K562 (cell line): Measurements from ENCODE around the gene CD55. TPM values are rescaled to one million over a fixed set of nuclear protein-coding genes. Genes with fewer than 3 reads are reported as not detected.

ENCODE experiments used
- ATAC-seq: fragments of 200-7000 bp; cut with Tn5 transposase; 3 replicates; pipeline ENCODE4 v1.9.1; 2020; ENCODE audit warnings: moderate library complexity
- BruUV-seq: library from RNA; stranded (reverse); fragments of 400-500 nt; replicated peaks from 2 replicates; lab custom pipeline; 2021; lab: Mats Ljungman, UMichigan
- CTCF ChIA-PET: fragments of 300-600 bp; formaldehyde crosslinking; extraction: SDS; loops from one replicate; lab custom pipeline; 2021; ENCODE audit warnings: low intra/inter-chr PET ratio; lab: Yijun Ruan, JAX
- POLR2A ChIA-PET: fragments of 300-600, 350-650 bp; sonication (Branson Sonifier 250); formaldehyde crosslinking; extraction: SDS; loops from one replicate; lab custom pipeline; 2021; ENCODE audit warnings: antibody characterized with exemption, inconsistent platforms; lab: Yijun Ruan, JAX
- DNase-seq, 4 experiments: peaks; one replicate each; pipeline versions ENCODE4 v3.0.0 to v3.0.0-alpha.2; 2011 to 2018; ENCODE audit warnings: low spot score in 3 of 4, mixed read lengths in 3 of 4; ENCODE audit errors: extremely low read depth in 1 of 4
- FAIRE-seq: peaks from 2 replicates; lab custom pipeline; 2011; peaks lifted over from hg19 to GRCh38; lab: Jason Lieb, UNC
- H2AFZ ChIP-seq: 2 replicates; pipeline ENCODE4 v1.6.0; 2011; ENCODE audit warnings: low read depth, low read length, control low read depth, inconsistent platforms
- H3K27ac ChIP-seq: fragments of 200-600 bp; 3 replicates; pipeline ENCODE4 v1.8.0; 2011; ENCODE audit warnings: low read depth, mild to moderate bottlenecking, control low read depth, inconsistent platforms, low read length, moderate library complexity, mixed read lengths; ENCODE audit errors: extremely low read depth
- H3K27me3 ChIP-seq, 2 experiments: fragments of 300-600 bp in 1 of 2; 2 replicates in 1 of 2; 3 replicates in 1 of 2; pipeline versions ENCODE4 v1.6.0 to v1.8.0; 2011; ENCODE audit warnings: inconsistent platforms in 2 of 2, low read length in 2 of 2, mild to moderate bottlenecking in 1 of 2, mixed read lengths in 1 of 2, moderate library complexity in 1 of 2; ENCODE audit not compliant: control insufficient read depth in 2 of 2, insufficient read depth in 2 of 2
- H3K36me3 ChIP-seq: fragments of 300-600 bp; 3 replicates; pipeline ENCODE4 v1.8.0; 2011; ENCODE audit warnings: mild to moderate bottlenecking, low read length, inconsistent platforms; ENCODE audit not compliant: control insufficient read depth, insufficient read depth
- H3K4me1 ChIP-seq, 2 experiments: fragments of 200-600 bp in 1 of 2; replicated peaks in 1 of 2; 2 replicates in 1 of 2; 3 replicates in 1 of 2; pipeline versions ENCODE4 v1.5.1 to v1.8.0; 2011; ENCODE audit warnings: inconsistent platforms in 2 of 2, low read length in 2 of 2, mild to moderate bottlenecking in 1 of 2, mixed read lengths in 1 of 2, moderate library complexity in 1 of 2; ENCODE audit not compliant: control insufficient read depth in 2 of 2, insufficient read depth in 2 of 2
- H3K4me2 ChIP-seq: 2 replicates; pipeline ENCODE4 v1.6.1; 2011; ENCODE audit warnings: low read length, control low read depth, inconsistent platforms, mixed read lengths; ENCODE audit not compliant: insufficient read depth
- H3K4me3 ChIP-seq: fragments of 200-600 bp; sonication (generic), shearing (Covaris generic); 2 replicates; pipeline ENCODE4 v1.5.1; 2016; ENCODE audit warnings: control low read depth, inconsistent platforms
- H3K79me2 ChIP-seq: fragments of 200-600 bp; 3 replicates; pipeline ENCODE4 v1.8.0; 2011; ENCODE audit warnings: low read length, inconsistent platforms; ENCODE audit not compliant: control insufficient read depth, insufficient read depth
- H3K9ac ChIP-seq, 2 experiments: 2 replicates each; pipeline versions ENCODE4 v1.6.0 to v1.6.1; 2011; ENCODE audit warnings: low read depth in 2 of 2, low read length in 2 of 2, control low read depth in 1 of 2, inconsistent platforms in 1 of 2, mild to moderate bottlenecking in 1 of 2, mixed read lengths in 1 of 2; ENCODE audit not compliant: insufficient read depth in 1 of 2
- H3K9me1 ChIP-seq: one replicate; pipeline ENCODE4 v1.6.0; 2011; ENCODE audit warnings: inconsistent platforms, mild to moderate bottlenecking, low read length, moderate library complexity; ENCODE audit not compliant: control insufficient read depth, insufficient read depth
- H3K9me3 ChIP-seq: replicated peaks from 2 replicates; pipeline ENCODE4 v1.5.1; 2011; ENCODE audit warnings: low read depth, low read length, inconsistent platforms; ENCODE audit not compliant: control insufficient read depth, insufficient read depth
- H4K20me1 ChIP-seq: replicated peaks from 2 replicates; pipeline ENCODE4 v1.6.1; 2011; ENCODE audit warnings: low read length, inconsistent platforms, mixed read lengths; ENCODE audit not compliant: control insufficient read depth, insufficient read depth
- BRF1 ChIP-seq: IDR thresholded peaks from 3 replicates; pipeline ENCODE4 v1.6.1; 2011; ENCODE audit warnings: borderline replicate concordance, mild to moderate bottlenecking; ENCODE audit not compliant: insufficient read length; ENCODE audit errors: extremely low read depth
- CBX5 ChIP-seq: IDR thresholded peaks from 2 replicates; pipeline ENCODE4 v1.6.1; 2014; ENCODE audit warnings: low read depth, borderline replicate concordance
- HMBOX1 ChIP-seq: sonication (generic); IDR thresholded peaks from 2 replicates; pipeline ENCODE4 v1.6.1; 2016
- KDM1A ChIP-seq, 2 experiments: fragments of 450-650 bp; IDR thresholded peaks; 2 replicates each; pipeline ENCODE4 v1.6.1; 2016; ENCODE audit warnings: mild to moderate bottlenecking in 2 of 2
- SIN3B ChIP-seq: fragments of 450-650 bp; IDR thresholded peaks from 2 replicates; pipeline ENCODE4 v1.6.1; 2017; ENCODE audit warnings: low read depth, mild to moderate bottlenecking, moderate library complexity
- WGBS: fragments of 100-300 bp; shearing (Covaris generic); methylation state at CpG from one replicate; pipeline ENCODE4 v1.1.6; 2016; ENCODE audit warnings: low coverage, mixed read lengths; ENCODE audit not compliant: insufficient coverage; ENCODE audit errors: missing lambda C conversion rate; 5-methylcytosine and 5-hydroxymethylcytosine counted together
- in situ Hi-C: fragments of 300-500 bp; cut with MboI; formaldehyde crosslinking; loops from 4 replicates; pipeline ENCODE4 v1.15.0; 2018; ENCODE audit warnings: inconsistent platforms, mixed read lengths
- intact Hi-C: fragments of 100-400 bp; cut with micrococcal nuclease; formaldehyde crosslinking; loops from 2 replicates; pipeline ENCODE4 v1.14.2; 2022
- polyA plus RNA-seq, 8 experiments: library from polyadenylated mRNA; depleted of rRNA in 4 of 8; stranded (reverse) in 5 of 8; unstranded in 3 of 8; fragments of >200 nt; fragmentation: Nextera tagmentation in 2 of 8; fragmentation: Illumina TruSeq in 1 of 8; extraction: Ambion mirVana in 2 of 8; extraction: Trizol in 1 of 8; gene quantifications; 2 replicates each; pipeline versions ENCODE4 v1.2.1 to v1.2.3, GENCODE V29; 2011 to 2014; ENCODE audit warnings: inconsistent platforms in 1 of 8, missing spikeins in 1 of 8
- total RNA-seq, 7 experiments: library from RNA; depleted of rRNA in 6 of 7; stranded (reverse); fragments of >200 nt in 6 of 7; fragmentation: Illumina TruSeq in 2 of 7; extraction: Trizol in 2 of 7; gene quantifications; 2 replicates each; pipeline versions ENCODE4 v1.2.1 to v1.2.3, GENCODE V29; 2011 to 2021; ENCODE audit warnings: low replicate concordance in 1 of 7

Gene CD55
- total and polyA plus RNA-seq, 9 of the 15 experiments (the other 6 are each of a cell fraction or from before 2014, with no cell fraction given): 17.7 to 150 (median 97.0) TPM

DNA sequence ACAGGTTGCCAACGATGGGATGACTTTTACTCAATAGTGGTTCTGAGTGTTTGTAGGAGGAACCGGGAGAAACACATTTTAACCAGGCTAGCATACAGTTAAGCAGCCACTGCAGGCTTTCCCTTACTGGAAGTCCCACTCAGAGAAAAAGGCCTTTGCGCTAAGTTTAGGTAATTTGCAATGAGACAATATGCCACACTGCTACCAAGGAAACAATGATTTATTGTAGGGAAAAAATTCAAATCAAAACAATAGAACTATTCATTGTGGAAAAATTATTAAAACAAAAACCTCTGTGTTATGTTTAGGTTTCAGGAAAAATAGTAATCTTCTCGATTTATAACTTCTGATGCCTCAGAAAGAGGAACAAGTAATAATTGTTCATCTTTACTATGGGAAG is 81.3 kb downstream of the CD55 start:
- CTCF ChIA-PET: interaction anchor here (1.8 kb wide), 1 partner anchor 221 kb away, joined by 5 read pairs; no protein-coding TSS in a partner anchor
- Histone ChIP-seq H3K79me2 (no peaks in the 10 kb centered on the region), H3K9me3 (0 out of 2 replicates have a peak, but pooled peaks cover 2% of the 10 kb centered on the region), H3K4me2 (no peak overlapping the region), H4K20me1 (no peaks in the 10 kb centered on the region), H3K36me3 (no peaks in the 10 kb centered on the region), H3K4me3 (no peak overlapping the region), H3K27ac (no peak overlapping the region), H3K4me1 (peaks cover 0 to 4% of the 10 kb centered on the region in 2 experiments; a peak in 2 of 5 replicates), H3K27me3 (no peaks in the 10 kb centered on the region), H3K9ac (no peak overlapping the region), H2AFZ (no peak overlapping the region), H3K9me1 (no peaks in the 10 kb centered on the region)
- in situ Hi-C loops: no loop called here
- POLR2A ChIA-PET: no interaction called here
- FAIRE-seq (no peak), DNase-seq (no peak), ATAC-seq (no peak)
- intact Hi-C loops: loop anchor here (10.0 kb wide), 1 partner anchor 418 kb away; no protein-coding TSS in a partner anchor
- TF ChIP-seq HMBOX1 (no peak), KDM1A (IDR thresholded peaks at IDR 0.05) (no peak), CBX5 (no peak), BRF1 (no peak), SIN3B (no peak)
- WGBS: 49% methylated on average over 4 of the region's 4 CpGs
- no TSS peak for BruUV-seq
